HepG2 (cell line): Measurements from ENCODE around the gene RDH11. TPM values are rescaled to one million over a fixed set of nuclear protein-coding genes. Genes with fewer than 3 reads are reported as not detected.

ENCODE experiments used
- ATAC-seq: fragments of 200-7000 bp; cut with Tn5 transposase; 3 replicates; pipeline ENCODE4 v1.9.1; 2020; ENCODE audit warnings: mild to moderate bottlenecking, moderate library complexity
- BruUV-seq: library from RNA; stranded (reverse); fragments of 400-500 nt; replicated peaks from 2 replicates; lab custom pipeline; 2021; lab: Mats Ljungman, UMichigan
- CTCF ChIA-PET: fragments of 300-600 bp; formaldehyde crosslinking; extraction: SDS; loops from one replicate; lab custom pipeline; 2021; ENCODE audit warnings: low total read pairs, inconsistent platforms, low intra/inter-chr PET ratio; lab: Yijun Ruan, JAX
- POLR2A ChIA-PET: fragments of 350-600 bp; sonication (Branson Sonifier 250); formaldehyde crosslinking; loops from one replicate; lab custom pipeline; 2020; ENCODE audit warnings: antibody characterized with exemption, inconsistent platforms; lab: Yijun Ruan, JAX
- DNase-seq: peaks from one replicate; pipeline ENCODE4 v3.0.0-alpha.2; 2015; ENCODE audit warnings: low spot score
- FAIRE-seq: peaks from 3 replicates; lab custom pipeline; 2011; peaks lifted over from hg19 to GRCh38; lab: Jason Lieb, UNC
- H2AFZ ChIP-seq: one replicate; pipeline ENCODE4 v1.6.1; 2011; ENCODE audit warnings: low read length, inconsistent platforms
- H3K27ac ChIP-seq: fragments of 300-600 bp; 3 replicates; pipeline ENCODE4 v1.8.0; 2011; ENCODE audit warnings: mixed run types, mild to moderate bottlenecking, mixed read lengths, low read length, inconsistent platforms; ENCODE audit not compliant: insufficient read depth; ENCODE audit errors: extremely low read length
- H3K27me3 ChIP-seq, 2 experiments: fragments of 200-600 bp in 1 of 2; 2 replicates in 1 of 2; 3 replicates in 1 of 2; pipeline versions ENCODE4 v1.6.0 to v1.8.0; 2011; ENCODE audit warnings: low read length in 2 of 2, mild to moderate bottlenecking in 2 of 2, moderate library complexity in 2 of 2, inconsistent platforms in 1 of 2; ENCODE audit not compliant: insufficient read depth in 2 of 2, control insufficient read depth in 1 of 2
- H3K36me3 ChIP-seq, 2 experiments: fragments of 200-600 bp in 1 of 2; replicated peaks in 1 of 2; 2 replicates in 1 of 2; 3 replicates in 1 of 2; pipeline versions ENCODE4 v1.5.1 to v1.8.0; 2011; ENCODE audit warnings: low read length in 2 of 2, inconsistent platforms in 1 of 2; ENCODE audit not compliant: insufficient read depth in 2 of 2, control insufficient read depth in 1 of 2
- H3K4me1 ChIP-seq: 2 replicates; pipeline ENCODE4 v1.5.1; 2012; ENCODE audit warnings: low read length, inconsistent platforms; ENCODE audit not compliant: insufficient read depth
- H3K4me2 ChIP-seq: 2 replicates; pipeline ENCODE4 v1.6.0; 2011; ENCODE audit warnings: low read depth, low read length, inconsistent platforms
- H3K4me3 ChIP-seq, 3 experiments: fragments of 200-600 bp in 1 of 3; sonication (generic), shearing (Covaris generic) in 1 of 3; replicated peaks in 1 of 3; 2 replicates each; pipeline ENCODE4 v1.5.1; 2011 to 2016; ENCODE audit warnings: low read length in 3 of 3, inconsistent platforms in 2 of 3, low read depth in 2 of 3, mild to moderate bottlenecking in 2 of 3, control low read depth in 1 of 3, mixed read lengths in 1 of 3; ENCODE audit not compliant: insufficient read depth in 1 of 3
- H3K79me2 ChIP-seq: one replicate; pipeline ENCODE4 v1.6.1; 2011; ENCODE audit warnings: low read length, inconsistent platforms; ENCODE audit not compliant: insufficient read depth
- H3K9ac ChIP-seq: 2 replicates; pipeline ENCODE4 v1.6.0; 2011; ENCODE audit warnings: mild to moderate bottlenecking, low read depth, low read length, inconsistent platforms; ENCODE audit not compliant: insufficient read depth
- H3K9me3 ChIP-seq: 2 replicates; pipeline ENCODE4 v1.5.1; 2012; ENCODE audit warnings: mild to moderate bottlenecking, low read length
- H4K20me1 ChIP-seq: 2 replicates; pipeline ENCODE4 v1.6.0; 2011; ENCODE audit warnings: inconsistent platforms, mild to moderate bottlenecking, low read length, moderate library complexity; ENCODE audit not compliant: insufficient read depth
- E2F1 ChIP-seq: sonication (generic); formaldehyde crosslinking; IDR thresholded peaks from 2 replicates; pipeline ENCODE4 v1.5.0; 2020; ENCODE audit warnings: missing genetic modification reagents
- ELK4 ChIP-seq: sonication (generic); formaldehyde crosslinking; IDR thresholded peaks from 2 replicates; pipeline ENCODE4 v1.9.0; 2021; ENCODE audit warnings: missing genetic modification reagents, borderline replicate concordance
- ETV5 ChIP-seq: IDR thresholded peaks from 2 replicates; pipeline ENCODE4 v1.6.1; 2018; ENCODE audit warnings: missing biosample characterization, missing genetic modification reagents, inconsistent platforms, borderline replicate concordance
- HOXD1 ChIP-seq: sonication (generic); formaldehyde crosslinking; IDR thresholded peaks from 2 replicates; pipeline ENCODE4 v1.5.0; 2020; ENCODE audit warnings: missing genetic modification reagents
- IKZF1 ChIP-seq: fragments of 450-650 bp; IDR thresholded peaks from 2 replicates; pipeline ENCODE4 v1.7.1; 2016
- MAFG ChIP-seq: sonication (generic); formaldehyde crosslinking; IDR thresholded peaks from 2 replicates; pipeline ENCODE4 v1.5.1; 2020; ENCODE audit warnings: mild to moderate bottlenecking, missing genetic modification reagents
- MXD1 ChIP-seq: sonication (generic); formaldehyde crosslinking; IDR thresholded peaks from 2 replicates; pipeline ENCODE4 v1.4.0; 2020; ENCODE audit warnings: mild to moderate bottlenecking, missing genetic modification reagents
- NCOR1 ChIP-seq: fragments of 200-600 bp; sonication (generic); IDR thresholded peaks from 2 replicates; pipeline ENCODE4 v1.7.0; 2017; ENCODE audit warnings: antibody characterized with exemption, low read length, borderline replicate concordance
- NR0B2 ChIP-seq: sonication (generic); formaldehyde crosslinking; IDR thresholded peaks from 2 replicates; pipeline ENCODE4 v1.4.0; 2020; ENCODE audit warnings: mild to moderate bottlenecking, missing genetic modification reagents
- PHF20 ChIP-seq: sonication (generic); formaldehyde crosslinking; IDR thresholded peaks from 2 replicates; pipeline ENCODE4 v1.5.0; 2020; ENCODE audit warnings: mild to moderate bottlenecking, missing genetic modification reagents
- PRDM4 ChIP-seq: sonication (generic); formaldehyde crosslinking; IDR thresholded peaks from 2 replicates; pipeline ENCODE4 v1.9.0; 2021; ENCODE audit warnings: missing genetic modification reagents, borderline replicate concordance
- TRAFD1 ChIP-seq: sonication (generic); formaldehyde crosslinking; IDR thresholded peaks from 2 replicates; pipeline ENCODE4 v1.5.1; 2020; ENCODE audit warnings: missing genetic modification reagents, mild to moderate bottlenecking, borderline replicate concordance
- ZBTB37 ChIP-seq: sonication (generic); formaldehyde crosslinking; IDR thresholded peaks from 2 replicates; pipeline ENCODE4 v1.4.0; 2020; ENCODE audit warnings: mild to moderate bottlenecking, missing genetic modification reagents
- ZNF143 ChIP-seq: sonication (generic); formaldehyde crosslinking; IDR thresholded peaks from 2 replicates; pipeline ENCODE4 v1.4.0; 2020; ENCODE audit warnings: missing genetic modification reagents
- ZNF737 ChIP-seq: sonication (generic); formaldehyde crosslinking; IDR thresholded peaks from 2 replicates; pipeline ENCODE4 v1.5.0; 2020; ENCODE audit warnings: missing genetic modification reagents, mild to moderate bottlenecking, borderline replicate concordance
- ZNF790 ChIP-seq: sonication (generic); formaldehyde crosslinking; IDR thresholded peaks from 2 replicates; pipeline ENCODE4 v1.8.0; 2022; ENCODE audit warnings: missing genetic modification reagents, mild to moderate bottlenecking, borderline replicate concordance
- WGBS: methylation state at CpG from one replicate; pipeline ENCODE4 v1.1.6; 2017; ENCODE audit warnings: low lambda C conversion rate; 5-methylcytosine and 5-hydroxymethylcytosine counted together
- in situ Hi-C: cut with HindIII; loops from 2 replicates; pipeline ENCODE4 v1.10.0; 2017; ENCODE audit warnings: low pct_unique_long_range_greater_than_20kb; ENCODE audit not compliant: extremely low pct_ligation_motif_present
- intact Hi-C: fragments of 100-400 bp; cut with micrococcal nuclease; formaldehyde crosslinking; loops from one replicate; pipeline ENCODE4 v1.10.0; 2022; ENCODE audit not compliant: unreplicated experiment
- polyA plus RNA-seq, 8 experiments: library from polyadenylated mRNA; depleted of rRNA in 3 of 8; stranded (reverse) in 7 of 8; unstranded in 1 of 8; fragments of >200 nt; fragmentation: Illumina TruSeq in 4 of 8; extraction: Trizol in 4 of 8; gene quantifications; 2 replicates each; pipeline versions ENCODE4 v1.2.1 to v1.2.3, GENCODE V29; 2011 to 2016; ENCODE audit warnings: low read depth in 4 of 8, missing spikeins in 1 of 8, mixed read lengths in 1 of 8; ENCODE audit not compliant: insufficient read depth in 1 of 8
- total RNA-seq, 5 experiments: library from RNA; depleted of rRNA; stranded (reverse); fragments of >200 nt; fragmentation: Illumina TruSeq; extraction: Trizol; gene quantifications; 2 replicates each; pipeline ENCODE4 v1.2.3, GENCODE V29; 2016; ENCODE audit warnings: low read depth in 1 of 5

The RDH11 gene
- total and polyA plus RNA-seq, 2 of the 13 experiments (the other 11 are each of a cell fraction or from before 2014, with no cell fraction given) = 106 to 131 TPM

- CTCF ChIA-PET = no interaction called here
- H3K27ac ChIP-seq = no peak overlapping the region
- H4K20me1 ChIP-seq = no peaks in the 10 kb centered on the region
- POLR2A ChIA-PET = no interaction called here
- in situ Hi-C loops (no loop called here), intact Hi-C loops (no loop called here)
- no peak overlapping the region for H3K9ac ChIP-seq
- H3K4me1 ChIP-seq = no peaks in the 10 kb centered on the region
- FAIRE-seq (no peak), ATAC-seq (no peak), DNase-seq (no peak)
- no TSS peak for BruUV-seq
- no peaks in the 10 kb centered on the region for H3K79me2 ChIP-seq
- H3K4me2 ChIP-seq = no peak overlapping the region
- no peaks in the 10 kb centered on the region for H3K27me3 ChIP-seq
- 88% methylated on average over 1 of the region's 1 CpG for WGBS
- no peak overlapping the region for H2AFZ ChIP-seq
- H3K36me3 ChIP-seq = peaks cover 21 to 44% of the 10 kb centered on the region in 2 experiments
- no peak overlapping the region for H3K4me3 ChIP-seq
- no peaks in the 10 kb centered on the region for H3K9me3 ChIP-seq
- TF ChIP-seq IKZF1 = no peak
- no peak for TF ChIP-seq ZNF737 (CRISPR knock-in tag)
- TF ChIP-seq ETV5 (CRISPR knock-in tag) = no peak
- TF ChIP-seq PHF20 (CRISPR knock-in tag) = no peak
- TF ChIP-seq E2F1 (CRISPR knock-in tag) = no peak
- no peak for TF ChIP-seq NCOR1
- no peak for TF ChIP-seq TRAFD1 (CRISPR knock-in tag)
- TF ChIP-seq NR0B2 (CRISPR knock-in tag) = no peak
- TF ChIP-seq MAFG = no peak
- no peak for TF ChIP-seq PRDM4
- no peak for TF ChIP-seq ZBTB37 (CRISPR knock-in tag)
- no peak for TF ChIP-seq ELK4 (CRISPR knock-in tag)
- no peak for TF ChIP-seq HOXD1 (CRISPR knock-in tag)
- no peak for TF ChIP-seq ZNF790 (CRISPR knock-in tag)
- no peak for TF ChIP-seq ZNF143 (CRISPR knock-in tag)
- TF ChIP-seq MXD1 (CRISPR knock-in tag) = no peak
Measured at GRCh38 chr14:67643713-67644112, 51.9 kb downstream of the RDH11 start.
